ENCODE data around the gene FLNB. TPM values are rescaled to one million over a fixed set of nuclear protein-coding genes. Genes with fewer than 3 reads are reported as not detected.
A peak's percentile ranks its signal among the peaks of the same experiment; 100 is the strongest.

The FLNB gene
- total RNA-seq, 1 experiment from 2014 or later: 309 TPM

DNA sequence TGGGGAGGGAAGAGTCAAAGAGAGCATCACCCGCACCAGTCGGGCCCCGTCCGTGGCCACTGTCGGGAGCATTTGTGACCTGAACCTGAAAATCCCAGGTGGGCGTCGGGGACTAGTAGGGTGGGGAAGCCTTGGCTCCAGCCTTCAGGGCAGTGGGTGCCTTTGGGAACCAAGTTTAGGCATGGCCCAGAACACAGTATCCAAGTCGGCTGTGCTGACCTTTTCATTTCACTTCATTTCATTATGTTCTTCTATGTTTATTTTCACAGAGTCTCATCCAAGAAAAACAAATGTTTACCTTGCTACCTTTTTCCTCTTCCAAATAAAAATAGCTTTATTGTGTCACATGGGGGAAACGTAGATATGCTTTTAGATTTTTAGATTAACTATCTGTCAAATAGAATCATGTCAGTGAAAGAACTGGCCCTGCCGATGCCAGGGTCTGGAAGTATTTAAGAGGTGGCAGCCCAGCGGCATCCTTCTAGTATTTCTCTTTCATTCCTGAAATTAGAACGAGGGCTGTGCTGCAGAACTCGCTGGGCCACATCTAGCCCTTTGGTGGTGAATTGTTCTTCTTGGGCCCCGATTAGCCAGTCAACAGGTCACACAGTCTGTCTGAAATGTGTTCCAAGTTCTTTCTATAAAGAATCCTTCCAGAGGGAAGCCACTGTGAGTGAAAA is 142.0 kb downstream of the FLNB start:
- intact Hi-C loops (cut with micrococcal nuclease; ENCODE audit: unreplicated experiment): no loop called here
- CTCF ChIA-PET: no interaction called here

DNA sequence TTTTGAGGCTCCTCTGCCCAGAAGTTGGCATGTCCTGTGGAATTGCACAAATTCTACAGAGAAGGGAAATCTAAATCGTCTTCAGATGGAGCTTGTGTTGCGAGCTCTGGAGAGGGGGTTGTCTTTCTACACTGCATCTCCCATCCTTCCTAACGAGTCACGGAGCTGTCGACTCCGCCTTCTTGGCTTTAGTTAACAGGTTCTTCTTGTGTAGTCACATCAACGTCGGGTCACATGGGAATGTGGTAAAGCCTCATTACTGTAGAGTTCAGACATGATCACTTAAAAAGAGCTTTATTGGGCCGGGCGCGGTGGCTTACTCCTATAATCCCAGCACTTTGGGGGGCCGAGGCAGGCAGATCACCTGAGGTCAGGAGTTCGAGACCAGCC is 142.6 kb downstream of the FLNB start:
- Histone ChIP-seq H3K36me3 (ENCODE audit: control insufficient read depth, insufficient read depth, low read length) (peaks cover 31% of the 10 kb centered on the region), H3K4me3 (ENCODE audit: low read depth in 2 of 2, low read length in 2 of 2) (no peak overlapping the region), H3K9me3 (ENCODE audit: control insufficient read depth, insufficient read depth, low read depth, low read length) (no peaks in the 10 kb centered on the region), H3K4me1 (ENCODE audit: control insufficient read depth, insufficient read depth, low read length) (no peaks in the 10 kb centered on the region), H3K27ac (ENCODE audit: low read length) (no peak overlapping the region), H3K27me3 (ENCODE audit: control insufficient read depth, insufficient read depth, low read length) (no peaks in the 10 kb centered on the region)
- ChIA-PET CTCF (no interaction called here), POLR2A (no interaction called here)
- TF ChIP-seq, protein P1, sequence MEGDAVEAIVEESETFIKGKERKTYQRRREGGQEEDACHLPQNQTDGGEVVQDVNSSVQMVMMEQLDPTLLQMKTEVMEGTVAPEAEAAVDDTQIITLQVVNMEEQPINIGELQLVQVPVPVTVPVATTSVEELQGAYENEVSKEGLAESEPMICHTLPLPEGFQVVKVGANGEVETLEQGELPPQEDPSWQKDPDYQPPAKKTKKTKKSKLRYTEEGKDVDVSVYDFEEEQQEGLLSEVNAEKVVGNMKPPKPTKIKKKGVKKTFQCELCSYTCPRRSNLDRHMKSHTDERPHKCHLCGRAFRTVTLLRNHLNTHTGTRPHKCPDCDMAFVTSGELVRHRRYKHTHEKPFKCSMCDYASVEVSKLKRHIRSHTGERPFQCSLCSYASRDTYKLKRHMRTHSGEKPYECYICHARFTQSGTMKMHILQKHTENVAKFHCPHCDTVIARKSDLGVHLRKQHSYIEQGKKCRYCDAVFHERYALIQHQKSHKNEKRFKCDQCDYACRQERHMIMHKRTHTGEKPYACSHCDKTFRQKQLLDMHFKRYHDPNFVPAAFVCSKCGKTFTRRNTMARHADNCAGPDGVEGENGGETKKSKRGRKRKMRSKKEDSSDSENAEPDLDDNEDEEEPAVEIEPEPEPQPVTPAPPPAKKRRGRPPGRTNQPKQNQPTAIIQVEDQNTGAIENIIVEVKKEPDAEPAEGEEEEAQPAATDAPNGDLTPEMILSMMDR (IDR thresholded peaks at IDR 0.05): no peak
- TF ChIP-seq, protein P2, sequence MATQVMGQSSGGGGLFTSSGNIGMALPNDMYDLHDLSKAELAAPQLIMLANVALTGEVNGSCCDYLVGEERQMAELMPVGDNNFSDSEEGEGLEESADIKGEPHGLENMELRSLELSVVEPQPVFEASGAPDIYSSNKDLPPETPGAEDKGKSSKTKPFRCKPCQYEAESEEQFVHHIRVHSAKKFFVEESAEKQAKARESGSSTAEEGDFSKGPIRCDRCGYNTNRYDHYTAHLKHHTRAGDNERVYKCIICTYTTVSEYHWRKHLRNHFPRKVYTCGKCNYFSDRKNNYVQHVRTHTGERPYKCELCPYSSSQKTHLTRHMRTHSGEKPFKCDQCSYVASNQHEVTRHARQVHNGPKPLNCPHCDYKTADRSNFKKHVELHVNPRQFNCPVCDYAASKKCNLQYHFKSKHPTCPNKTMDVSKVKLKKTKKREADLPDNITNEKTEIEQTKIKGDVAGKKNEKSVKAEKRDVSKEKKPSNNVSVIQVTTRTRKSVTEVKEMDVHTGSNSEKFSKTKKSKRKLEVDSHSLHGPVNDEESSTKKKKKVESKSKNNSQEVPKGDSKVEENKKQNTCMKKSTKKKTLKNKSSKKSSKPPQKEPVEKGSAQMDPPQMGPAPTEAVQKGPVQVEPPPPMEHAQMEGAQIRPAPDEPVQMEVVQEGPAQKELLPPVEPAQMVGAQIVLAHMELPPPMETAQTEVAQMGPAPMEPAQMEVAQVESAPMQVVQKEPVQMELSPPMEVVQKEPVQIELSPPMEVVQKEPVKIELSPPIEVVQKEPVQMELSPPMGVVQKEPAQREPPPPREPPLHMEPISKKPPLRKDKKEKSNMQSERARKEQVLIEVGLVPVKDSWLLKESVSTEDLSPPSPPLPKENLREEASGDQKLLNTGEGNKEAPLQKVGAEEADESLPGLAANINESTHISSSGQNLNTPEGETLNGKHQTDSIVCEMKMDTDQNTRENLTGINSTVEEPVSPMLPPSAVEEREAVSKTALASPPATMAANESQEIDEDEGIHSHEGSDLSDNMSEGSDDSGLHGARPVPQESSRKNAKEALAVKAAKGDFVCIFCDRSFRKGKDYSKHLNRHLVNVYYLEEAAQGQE (IDR thresholded peaks at IDR 0.05; ENCODE audit: insufficient read depth in 1 of 2, low read depth in 2 of 2, low read length in 1 of 2): no peak
- intact Hi-C loops (cut with micrococcal nuclease; ENCODE audit: unreplicated experiment): no loop called here
- no peak for DNase-seq (ENCODE audit: low read depth, low spot score)
- in situ Hi-C loops (cut with HindIII; ENCODE audit: low pct_unique_long_range_greater_than_20kb, low sequenced_read_pairs): no loop called here
- no peak for ATAC-seq
- no TSS peak for BruUV-seq (replicated peaks)

More for the DNA sequence above, 142.0 kb downstream of the FLNB start:
- in situ Hi-C loops (cut with HindIII; ENCODE audit: low pct_unique_long_range_greater_than_20kb, low sequenced_read_pairs): no loop called here
- BruUV-seq (replicated peaks): TSS peak; percentile 8
- Histone ChIP-seq H3K27ac (ENCODE audit: low read length) (no peak overlapping the region), H3K4me3 (ENCODE audit: low read depth in 2 of 2, low read length in 2 of 2) (no peak overlapping the region), H3K4me1 (ENCODE audit: control insufficient read depth, insufficient read depth, low read length) (no peaks in the 10 kb centered on the region), H3K9me3 (ENCODE audit: control insufficient read depth, insufficient read depth, low read depth, low read length) (no peaks in the 10 kb centered on the region), H3K27me3 (ENCODE audit: control insufficient read depth, insufficient read depth, low read length) (no peaks in the 10 kb centered on the region), H3K36me3 (ENCODE audit: control insufficient read depth, insufficient read depth, low read length) (peaks cover 31% of the 10 kb centered on the region)
- POLR2A ChIA-PET: no interaction called here
- ATAC-seq (no peak), DNase-seq (ENCODE audit: low read depth, low spot score) (no peak)
- TF ChIP-seq SIN3A (IDR thresholded peaks at IDR 0.05; ENCODE audit: borderline replicate concordance, insufficient read depth, low read depth, low read length): no peak
- TF ChIP-seq, protein P1 (IDR thresholded peaks at IDR 0.05): no peak
- TF ChIP-seq POLR2AphosphoS5 (IDR thresholded peaks at IDR 0.05; ENCODE audit: low read depth, low read length): no peak
- TF ChIP-seq, protein P2 (IDR thresholded peaks at IDR 0.05; ENCODE audit: insufficient read depth in 1 of 2, low read depth in 2 of 2, low read length in 1 of 2): no peak
- TF ChIP-seq TCF7L2 (IDR thresholded peaks at IDR 0.05; ENCODE audit: low read depth, low read length): no peak

Measured in Panc1 (cell line).